Breast epithelium (tissue), 3 donors: ENCODE measurements around the gene SRP9.

Experiments used
- CTCF ChIP-seq, 3 donors: fragments of 450-650 bp; IDR thresholded peaks; one replicate each; pipeline ENCODE4 v1.5.1; 2016 to 2017; ENCODE audit warnings: antibody characterized with exemption in 3 of 3, mild to moderate bottlenecking in 3 of 3, moderate library complexity in 3 of 3
- POLR2A ChIP-seq: fragments of 450-650 bp; IDR thresholded peaks from one replicate; pipeline ENCODE4 v1.6.1; 2016; ENCODE audit warnings: antibody characterized with exemption, mild to moderate bottlenecking, moderate library complexity

GRCh38 chr1:225806249-225806648 is 28.6 kb downstream of the SRP9 start:
- TF ChIP-seq CTCF (IDR thresholded peaks at IDR 0.05) (no peak), POLR2A (no peak)
